ENCODE results near the gene HHEX.

The HHEX gene

DNA sequence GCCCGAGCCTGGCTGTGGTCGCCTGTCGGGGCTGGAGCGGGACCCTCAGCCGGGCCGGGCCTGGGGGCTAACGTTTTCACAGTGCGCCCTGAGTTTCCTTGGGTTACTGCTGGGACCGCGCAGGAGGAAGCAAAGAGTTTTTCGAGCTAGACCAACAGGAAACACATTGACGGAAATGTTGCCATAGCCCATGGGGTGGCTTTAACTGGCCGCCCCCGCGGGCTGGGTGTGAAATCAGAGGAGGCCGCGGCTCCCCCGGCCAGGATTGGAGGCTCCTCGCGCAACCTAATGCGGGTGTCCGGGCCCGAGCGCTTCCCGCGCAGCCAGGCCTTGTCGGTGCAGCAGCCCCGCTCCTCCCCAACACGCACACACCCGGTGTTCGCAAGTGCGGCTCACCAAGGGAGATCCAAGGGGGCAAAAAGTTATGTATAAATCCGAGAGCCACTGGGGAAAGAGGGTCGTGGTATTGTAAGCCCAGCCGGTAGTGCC is 1.9 kb downstream of the HHEX start:
- CTCF ChIA-PET = interaction anchor here (0.7 to 3.3 kb wide), 2 partner anchors 10 to 50 kb away, joined by 3 to 8 read pairs; no protein-coding TSS in a partner anchor
- peak; percentile 43 for DNase-seq (ENCODE audit: extremely low spot score)
- TF ChIP-seq, protein P1, sequence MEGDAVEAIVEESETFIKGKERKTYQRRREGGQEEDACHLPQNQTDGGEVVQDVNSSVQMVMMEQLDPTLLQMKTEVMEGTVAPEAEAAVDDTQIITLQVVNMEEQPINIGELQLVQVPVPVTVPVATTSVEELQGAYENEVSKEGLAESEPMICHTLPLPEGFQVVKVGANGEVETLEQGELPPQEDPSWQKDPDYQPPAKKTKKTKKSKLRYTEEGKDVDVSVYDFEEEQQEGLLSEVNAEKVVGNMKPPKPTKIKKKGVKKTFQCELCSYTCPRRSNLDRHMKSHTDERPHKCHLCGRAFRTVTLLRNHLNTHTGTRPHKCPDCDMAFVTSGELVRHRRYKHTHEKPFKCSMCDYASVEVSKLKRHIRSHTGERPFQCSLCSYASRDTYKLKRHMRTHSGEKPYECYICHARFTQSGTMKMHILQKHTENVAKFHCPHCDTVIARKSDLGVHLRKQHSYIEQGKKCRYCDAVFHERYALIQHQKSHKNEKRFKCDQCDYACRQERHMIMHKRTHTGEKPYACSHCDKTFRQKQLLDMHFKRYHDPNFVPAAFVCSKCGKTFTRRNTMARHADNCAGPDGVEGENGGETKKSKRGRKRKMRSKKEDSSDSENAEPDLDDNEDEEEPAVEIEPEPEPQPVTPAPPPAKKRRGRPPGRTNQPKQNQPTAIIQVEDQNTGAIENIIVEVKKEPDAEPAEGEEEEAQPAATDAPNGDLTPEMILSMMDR (IDR thresholded peaks at IDR 0.05; ENCODE audit: control extremely low read depth, extremely low read depth, low read depth, missing control alignments) = no peak
- POLR2A ChIA-PET = no interaction called here

DNA sequence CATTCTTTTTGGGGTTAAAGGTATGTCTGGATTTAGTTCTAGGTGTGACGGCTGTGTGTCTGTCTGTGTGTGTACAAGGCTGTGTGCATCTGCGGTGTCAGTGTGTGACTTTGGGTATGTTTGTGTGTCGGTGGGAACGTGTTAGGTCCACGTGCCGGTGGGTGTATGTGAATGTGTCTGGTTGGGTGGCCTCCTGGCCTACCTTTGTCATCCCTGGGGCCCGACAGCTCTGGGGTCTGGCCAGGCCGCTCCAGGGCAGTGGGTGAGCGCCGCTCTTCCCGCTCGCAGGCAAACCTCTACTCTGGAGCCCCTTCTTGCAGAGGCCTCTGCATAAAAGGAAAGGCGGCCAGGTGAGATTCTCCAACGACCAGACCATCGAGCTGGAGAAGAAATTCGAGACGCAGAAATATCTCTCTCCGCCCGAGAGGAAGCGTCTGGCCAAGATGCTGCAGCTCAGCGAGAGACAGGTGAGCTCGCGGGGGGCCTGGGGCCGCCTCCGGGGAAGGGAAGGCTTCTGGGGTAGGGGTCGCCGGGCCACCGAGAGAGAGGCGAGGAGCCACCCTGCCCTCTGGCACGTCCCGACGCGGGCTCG is 2.4 kb downstream of the HHEX start:
- DNase-seq (ENCODE audit: extremely low spot score) = no peak
- ChIA-PET POLR2A (no interaction called here), CTCF (interaction anchor here (1.4 to 3.5 kb wide), 3 partner anchors 11 to 65 kb away, joined by 3 to 10 read pairs (median 8); no protein-coding TSS in a partner anchor)
- TF ChIP-seq, protein P1 (IDR thresholded peaks at IDR 0.05; ENCODE audit: control extremely low read depth, extremely low read depth, low read depth, missing control alignments) = no peak

DNA sequence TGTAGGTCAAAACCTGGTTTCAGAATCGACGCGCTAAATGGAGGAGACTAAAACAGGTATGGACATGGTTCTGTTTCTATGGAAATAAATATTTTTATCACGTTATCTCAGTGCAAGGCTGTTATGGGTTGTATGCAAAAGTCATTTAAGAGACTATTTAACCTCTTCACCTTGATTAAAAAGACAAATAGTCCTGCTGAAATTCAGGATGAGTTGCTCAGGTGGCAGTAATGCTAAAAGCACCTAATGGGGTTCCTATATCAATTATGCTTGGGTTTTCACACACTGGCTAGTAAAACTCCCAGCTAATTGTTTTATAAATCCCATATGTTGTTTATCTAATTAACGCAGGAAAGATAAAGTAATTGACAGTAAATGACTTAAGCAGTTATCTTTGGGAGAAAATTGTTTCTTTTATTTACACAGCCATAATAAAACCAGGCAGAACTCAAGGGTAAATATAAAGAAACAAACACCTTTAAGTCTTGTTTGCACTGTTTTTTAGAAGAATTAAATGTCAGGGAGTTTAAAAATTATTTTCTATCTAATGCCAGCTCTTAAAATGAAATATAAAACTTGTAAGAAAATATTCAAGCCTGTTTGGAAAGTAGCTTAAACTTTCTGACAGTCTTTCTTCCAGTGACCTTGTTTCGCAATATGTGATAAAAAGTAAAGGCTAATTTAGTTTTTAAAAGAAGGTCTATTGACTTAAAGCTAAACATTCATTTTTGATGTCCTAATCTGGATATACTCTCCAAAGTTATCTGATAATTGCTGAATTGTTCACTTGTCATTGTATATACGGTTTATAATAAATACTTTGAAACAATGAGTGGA is 3.2 kb downstream of the HHEX start:
- CTCF ChIA-PET = interaction anchor here (0.8 to 3.5 kb wide), 5 partner anchors 12 to 150 kb away, joined by 3 to 10 read pairs (median 3); no protein-coding TSS in a partner anchor
- TF ChIP-seq, protein P1 (IDR thresholded peaks at IDR 0.05; ENCODE audit: control extremely low read depth, extremely low read depth, low read depth, missing control alignments) = no peak
- POLR2A ChIA-PET = no interaction called here
- no peak for DNase-seq (ENCODE audit: extremely low spot score)

DNA sequence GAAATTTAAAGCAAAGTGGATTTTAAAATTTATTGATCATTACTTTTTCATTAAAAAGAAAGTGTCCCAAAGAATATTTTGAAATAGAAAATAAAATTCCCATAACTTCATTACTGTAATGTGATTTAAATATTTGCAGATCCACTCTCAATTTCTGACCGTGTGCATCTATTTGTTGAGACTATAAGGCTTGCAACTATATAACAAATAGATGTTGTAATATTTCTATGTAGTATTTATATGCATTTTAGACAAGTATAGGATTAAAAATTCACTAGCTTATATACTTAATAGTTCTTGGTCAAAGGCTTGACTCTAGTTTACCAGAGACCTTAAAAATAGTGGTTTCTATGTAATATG is 3.8 kb downstream of the HHEX start:
- ChIA-PET CTCF (interaction anchor here (1.1 to 3.5 kb wide), 3 partner anchors 12 to 150 kb away, joined by 3 to 10 read pairs (median 8); no protein-coding TSS in a partner anchor), POLR2A (no interaction called here)
- no peak for DNase-seq (ENCODE audit: extremely low spot score)
- TF ChIP-seq, protein P1 (IDR thresholded peaks at IDR 0.05; ENCODE audit: control extremely low read depth, extremely low read depth, low read depth, missing control alignments) = no peak

DNA sequence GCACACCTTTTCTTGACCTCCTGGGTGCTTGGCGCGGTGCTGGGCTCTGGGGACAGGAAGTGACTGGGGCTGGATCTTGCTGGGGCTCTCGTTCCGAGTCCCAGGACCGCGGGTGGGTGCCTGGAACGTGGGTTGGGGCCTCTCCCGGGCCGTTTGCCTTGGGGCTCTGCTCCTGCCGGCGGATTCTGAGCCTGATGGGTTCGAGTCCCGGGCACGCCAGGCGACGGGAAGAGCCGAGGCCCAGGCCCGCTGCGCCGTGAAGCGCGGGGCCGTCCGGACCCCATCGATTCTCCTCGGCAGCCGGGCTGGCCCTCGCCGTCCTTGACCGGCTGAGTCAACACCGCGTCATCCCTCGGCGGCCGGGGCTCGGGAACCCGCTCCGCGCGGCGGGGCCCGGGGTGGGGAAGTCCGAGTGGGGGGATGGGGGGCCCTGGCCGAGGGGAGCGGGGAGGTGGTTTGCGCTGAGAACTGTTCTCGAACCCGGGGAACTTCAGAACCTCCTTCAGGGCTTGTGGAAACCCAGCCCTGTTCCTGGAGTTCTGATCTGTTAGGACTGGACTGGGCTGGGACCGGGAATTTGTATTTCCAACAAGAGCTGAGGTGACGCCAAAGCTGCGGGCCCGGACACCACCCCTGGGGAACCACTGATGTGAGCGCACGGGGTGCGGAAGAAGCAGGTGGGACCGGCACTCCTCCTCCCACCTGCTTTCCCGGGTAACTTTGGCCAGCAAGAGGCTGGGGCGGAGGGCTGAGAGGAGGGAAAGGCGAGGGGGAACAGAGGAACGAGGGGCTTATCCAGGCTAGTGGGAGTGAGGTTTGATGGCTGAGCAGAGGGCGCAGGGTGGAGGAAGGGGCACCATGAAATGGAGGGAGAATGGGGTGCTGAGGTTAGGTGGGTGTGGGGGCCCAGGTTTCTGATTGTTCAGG is 6.2 kb downstream of the HHEX start:
- ChIA-PET CTCF (interaction anchor here (1.1 to 3.5 kb wide), 2 partner anchors 15 to 18 kb away, joined by 3 to 10 read pairs; no protein-coding TSS in a partner anchor), POLR2A (no interaction called here)
- TF ChIP-seq, protein P1 (IDR thresholded peaks at IDR 0.05; ENCODE audit: control extremely low read depth, extremely low read depth, low read depth, missing control alignments) = no peak
- no peak for DNase-seq (ENCODE audit: extremely low spot score)
